Glomerular visceral epithelial cell (primary cell): Measurements from ENCODE around the gene AOC3.
A peak's percentile ranks its signal among the peaks of the same experiment; 100 is the strongest.
"Not testable (repeated sequence)": the region's sequence is repeated elsewhere in the genome, so short reads cannot be mapped to it uniquely, and the experiment has no call there.

Experiments used
- DNase-seq: peaks from one replicate; pipeline ENCODE4 v3.0.0-alpha.2; 2016; ENCODE audit errors: extremely low spot score

AOC3 gene

GRCh38 chr17:42894283-42895184 is 43.5 kb downstream of the AOC3 start:
- DNase-seq: no peak

GRCh38 chr17:42895185-42895555 is 44.2 kb downstream of the AOC3 start:
- peak; percentile 77 for DNase-seq

GRCh38 chr17:42898147-42898811 is 47.3 kb downstream of the AOC3 start:
- no peak for DNase-seq

GRCh38 chr17:42899981-42900380 is 49.0 kb downstream of the AOC3 start:
- not testable (repeated sequence) for DNase-seq

GRCh38 chr17:42900460-42901331 is 49.7 kb downstream of the AOC3 start, which contains the start of gene G6PC1:
Gene G6PC1 (plus strand): TSS chr17:42900799. CDS start chr17:42900877, 78 bp downstream.
- no peak for DNase-seq

GRCh38 chr17:42901535-42902229 is 50.7 kb downstream of the AOC3 start:
- DNase-seq: no peak

GRCh38 chr17:42904110-42904469 is 53.1 kb downstream of the AOC3 start:
- no peak for DNase-seq

GRCh38 chr17:42906772-42907446 is 55.9 kb downstream of the AOC3 start:
- no peak for DNase-seq
